H1 (cell line): ENCODE data around the gene TJP3. TPM values are rescaled to one million over a fixed set of nuclear protein-coding genes. Genes with fewer than 3 reads are reported as not detected.

Experiments
- CTCF ChIA-PET: fragments of 300-600 bp; sonication (Branson Sonifier 250); formaldehyde crosslinking; loops from one replicate; lab custom pipeline; 2021; ENCODE audit not compliant: partially characterized antibody; lab: Charles Lee
- POLR2A ChIA-PET: fragments of 300-600 bp; sonication (Branson Sonifier 250); formaldehyde crosslinking; loops from one replicate; lab custom pipeline; 2021; ENCODE audit warnings: inconsistent platforms; ENCODE audit not compliant: partially characterized antibody; lab: Charles Lee
- DNase-seq, 2 experiments: peaks; one replicate each; pipeline versions ENCODE4 v3.0.0 to v3.0.0-alpha.2; 2010 to 2022; ENCODE audit warnings: low spot score in 2 of 2, low read depth in 1 of 2, mixed read lengths in 1 of 2
- FAIRE-seq: peaks from 2 replicates; lab custom pipeline; 2011; peaks lifted over from hg19 to GRCh38; lab: Jason Lieb, UNC
- H2AFZ ChIP-seq: 2 replicates; pipeline ENCODE4 v1.8.1; 2012; ENCODE audit warnings: low read length, inconsistent platforms
- H2AK5ac ChIP-seq: 2 replicates; pipeline ENCODE4 v1.6.1; 2013; ENCODE audit warnings: low read depth, low read length
- H2BK120ac ChIP-seq: replicated peaks from 2 replicates; pipeline ENCODE3; 2013; ENCODE audit warnings: low read depth, low read length, inconsistent platforms
- H2BK12ac ChIP-seq: 2 replicates; pipeline ENCODE4 v1.6.1; 2013; ENCODE audit warnings: low read depth, low read length
- H2BK15ac ChIP-seq: 2 replicates; pipeline ENCODE4 v1.6.1; 2013; ENCODE audit warnings: low read length
- H2BK20ac ChIP-seq: 2 replicates; pipeline ENCODE4 v1.6.1; 2013; ENCODE audit warnings: low read length
- H2BK5ac ChIP-seq: 2 replicates; pipeline ENCODE4 v1.6.1; 2013; ENCODE audit warnings: low read depth, low read length
- H3K14ac ChIP-seq: 2 replicates; pipeline ENCODE4 v1.6.1; 2013; ENCODE audit warnings: inconsistent platforms; ENCODE audit not compliant: insufficient read length
- H3K18ac ChIP-seq: 2 replicates; pipeline ENCODE4 v1.6.1; 2013; ENCODE audit warnings: low read length; ENCODE audit errors: extremely low read depth
- H3K23ac ChIP-seq: 2 replicates; pipeline ENCODE4 v1.6.1; 2013; ENCODE audit warnings: inconsistent platforms; ENCODE audit not compliant: insufficient read length
- H3K23me2 ChIP-seq: 2 replicates; pipeline ENCODE4 v1.6.1; 2013; ENCODE audit warnings: low read depth, low read length
- H3K27ac ChIP-seq: 2 replicates; pipeline ENCODE4 v1.6.1; 2011; ENCODE audit warnings: low read depth, low read length, inconsistent platforms
- H3K27me3 ChIP-seq, 4 experiments: replicated peaks in 1 of 4; 1 replicate in 1 of 4; 2 replicates in 3 of 4; pipeline versions ENCODE4 v1.6.1 to v1.8.1; 2011 to 2013; ENCODE audit warnings: low read length in 3 of 4, mild to moderate bottlenecking in 3 of 4, inconsistent platforms in 2 of 4, mixed read lengths in 2 of 4, moderate library complexity in 1 of 4; ENCODE audit not compliant: control insufficient read depth in 3 of 4, insufficient read depth in 3 of 4; ENCODE audit errors: extremely low read depth in 1 of 4
- H3K36me3 ChIP-seq, 4 experiments: 2 replicates each; pipeline versions ENCODE4 v1.6.1 to v1.8.1; 2011 to 2013; ENCODE audit warnings: mild to moderate bottlenecking in 4 of 4, low read length in 3 of 4, moderate library complexity in 2 of 4, control low read depth in 1 of 4, inconsistent platforms in 1 of 4; ENCODE audit not compliant: insufficient read depth in 4 of 4, control insufficient read depth in 2 of 4
- H3K4ac ChIP-seq: replicated peaks from 2 replicates; pipeline ENCODE3; 2013; ENCODE audit warnings: low read length, low read depth, mixed read lengths, inconsistent platforms; ENCODE audit not compliant: insufficient read length
- H3K4me1 ChIP-seq, 4 experiments: replicated peaks in 1 of 4; 1 replicate in 1 of 4; 2 replicates in 3 of 4; pipeline versions ENCODE4 v1.6.1 to v1.8.1; 2011 to 2013; ENCODE audit warnings: low read length in 3 of 4, inconsistent platforms in 2 of 4, mixed read lengths in 1 of 4; ENCODE audit not compliant: insufficient read depth in 4 of 4, control insufficient read depth in 3 of 4
- H3K4me2 ChIP-seq, 2 experiments: 2 replicates each; pipeline versions ENCODE4 v1.6.1 to v1.8.1; 2011 to 2013; ENCODE audit warnings: low read depth in 2 of 2, low read length in 2 of 2, control low read depth in 1 of 2, inconsistent platforms in 1 of 2, mild to moderate bottlenecking in 1 of 2; ENCODE audit not compliant: insufficient read depth in 1 of 2
- H3K4me3 ChIP-seq, 4 experiments: fragments of 200-600, 300-600 bp in 1 of 4; sonication (generic), shearing (Covaris generic), sonication (Bioruptor Twin) in 1 of 4; 2 replicates each; pipeline versions ENCODE4 v1.5.1 to v1.8.1; 2011 to 2016; ENCODE audit warnings: low read length in 4 of 4, low read depth in 3 of 4, control low read depth in 2 of 4, inconsistent platforms in 2 of 4, mild to moderate bottlenecking in 2 of 4, mixed read lengths in 1 of 4, moderate library complexity in 1 of 4; ENCODE audit not compliant: insufficient read depth in 2 of 4; ENCODE audit errors: extremely low read depth in 1 of 4
- H3K56ac ChIP-seq: replicated peaks from 2 replicates; pipeline ENCODE3; 2013; ENCODE audit warnings: low read depth, mild to moderate bottlenecking, mixed read lengths, low read length, inconsistent platforms; ENCODE audit not compliant: insufficient read length
- H3K79me1 ChIP-seq: 2 replicates; pipeline ENCODE4 v1.6.1; 2013; ENCODE audit warnings: low read depth, low read length, control low read depth
- H3K79me2 ChIP-seq, 2 experiments: 2 replicates each; pipeline versions ENCODE4 v1.6.1 to v1.8.1; 2012 to 2013; ENCODE audit warnings: low read length in 2 of 2, mild to moderate bottlenecking in 2 of 2, inconsistent platforms in 1 of 2; ENCODE audit not compliant: insufficient read depth in 2 of 2, control insufficient read depth in 1 of 2
- H3K9ac ChIP-seq, 4 experiments: replicated peaks in 1 of 4; 1 replicate in 1 of 4; 2 replicates in 3 of 4; pipeline versions ENCODE4 v1.6.1 to v1.8.1; 2011 to 2013; ENCODE audit warnings: low read depth in 3 of 4, low read length in 3 of 4, control low read depth in 2 of 4, mild to moderate bottlenecking in 2 of 4, moderate library complexity in 2 of 4, inconsistent platforms in 1 of 4; ENCODE audit errors: extremely low read depth in 1 of 4
- H3K9me3 ChIP-seq, 2 experiments: 2 replicates each; pipeline versions ENCODE4 v1.6.1 to v1.8.1; 2012 to 2013; ENCODE audit warnings: mild to moderate bottlenecking in 2 of 2, moderate library complexity in 2 of 2, control low read depth in 1 of 2, inconsistent platforms in 1 of 2, low read depth in 1 of 2, low read length in 1 of 2, mixed read lengths in 1 of 2; ENCODE audit not compliant: insufficient read depth in 2 of 2
- H4K20me1 ChIP-seq, 2 experiments: replicated peaks in 1 of 2; 2 replicates each; pipeline versions ENCODE3 to v1.8.1; 2011 to 2013; ENCODE audit warnings: inconsistent platforms in 2 of 2, low read length in 2 of 2, mild to moderate bottlenecking in 1 of 2; ENCODE audit not compliant: insufficient read depth in 2 of 2, control insufficient read depth in 1 of 2
- H4K5ac ChIP-seq: 2 replicates; pipeline ENCODE4 v1.6.1; 2013; ENCODE audit warnings: low read length, low read depth, mixed read lengths, inconsistent platforms; ENCODE audit not compliant: insufficient read length
- H4K8ac ChIP-seq: 2 replicates; pipeline ENCODE4 v1.8.0; 2013; ENCODE audit warnings: mild to moderate bottlenecking, moderate library complexity, low read length, inconsistent platforms; ENCODE audit not compliant: insufficient read depth; ENCODE audit errors: extremely low read depth
- H4K91ac ChIP-seq: replicated peaks from 2 replicates; pipeline ENCODE3; 2013; ENCODE audit warnings: low read length, mixed read lengths, inconsistent platforms; ENCODE audit not compliant: insufficient read length
- CHD1 ChIP-seq: IDR thresholded peaks from 2 replicates; pipeline ENCODE4 v1.6.1; 2012; ENCODE audit warnings: low read depth, low read length, improper control_type of control experiment
- E2F6 ChIP-seq: IDR thresholded peaks from 2 replicates; pipeline ENCODE4 v1.6.1; 2012; ENCODE audit warnings: inconsistent platforms
- EZH2 ChIP-seq: fragments of 200-600 bp; sonication (generic); IDR thresholded peaks from 2 replicates; pipeline ENCODE4 v1.7.1; 2012; ENCODE audit warnings: low read depth, mild to moderate bottlenecking, moderate library complexity, low read length, inconsistent platforms; ENCODE audit not compliant: severe bottlenecking
- FOSL1 ChIP-seq: IDR thresholded peaks from 2 replicates; pipeline ENCODE4 v1.6.1; 2011; ENCODE audit warnings: mild to moderate bottlenecking, low read depth, low read length, moderate library complexity; ENCODE audit not compliant: insufficient read depth
- GABPA ChIP-seq: IDR thresholded peaks from 2 replicates; pipeline ENCODE4 v1.6.1; 2011; ENCODE audit warnings: mild to moderate bottlenecking, low read length, moderate library complexity, borderline replicate concordance; ENCODE audit not compliant: insufficient read depth
- KDM1A ChIP-seq: fragments of 200-600, 300-600 bp; sonication (generic); IDR thresholded peaks from 2 replicates; pipeline ENCODE4 v1.7.1; 2016; ENCODE audit warnings: mild to moderate bottlenecking, low read length, borderline replicate concordance
- NRF1 ChIP-seq: IDR thresholded peaks from 2 replicates; pipeline ENCODE4 v1.6.1; 2011; ENCODE audit warnings: mild to moderate bottlenecking, low read depth, low read length, improper control_type of control experiment
- POLR2A ChIP-seq, 2 experiments: IDR thresholded peaks; 1 replicate in 1 of 2; 2 replicates in 1 of 2; pipeline ENCODE4 v1.6.1; 2011; ENCODE audit warnings: low read depth in 2 of 2, low read length in 2 of 2, mild to moderate bottlenecking in 2 of 2; ENCODE audit errors: control extremely low read depth in 1 of 2
- SP4 ChIP-seq: IDR thresholded peaks from 2 replicates; pipeline ENCODE4 v1.6.1; 2012; ENCODE audit warnings: low read length, inconsistent platforms
- USF2 ChIP-seq: IDR thresholded peaks from 2 replicates; pipeline ENCODE4 v1.6.1; 2011; ENCODE audit warnings: low read length, improper control_type of control experiment
- ZNF274 ChIP-seq: IDR thresholded peaks from 2 replicates; pipeline ENCODE4 v1.7.0; 2012; ENCODE audit warnings: low read length, borderline replicate concordance; ENCODE audit errors: extremely low read depth
- WGBS, 2 experiments: shearing (Covaris generic) in 1 of 2; methylation state at CpG; one replicate each; pipeline versions ENCODE4 v1.1.6 to v1.1.7; 2013 to 2015; ENCODE audit warnings: low lambda C conversion rate in 2 of 2, mixed read lengths in 2 of 2, inconsistent platforms in 1 of 2, low coverage in 1 of 2, missing lambda C conversion rate in 1 of 2; ENCODE audit not compliant: insufficient replicate concordance in 2 of 2, insufficient coverage in 1 of 2, insufficient read length in 1 of 2; ENCODE audit errors: extremely low coverage in 1 of 2, missing lambda C conversion rate in 1 of 2; 5-methylcytosine and 5-hydroxymethylcytosine counted together
- polyA plus RNA-seq, 7 experiments: library from polyadenylated mRNA; depleted of rRNA in 3 of 7; stranded (reverse) in 5 of 7; unstranded in 2 of 7; fragments of >200 nt in 5 of 7; fragments of 200-250 nt in 2 of 7; gene quantifications; 1 replicate in 5 of 7; 2 replicates in 1 of 7; 4 replicates in 1 of 7; pipeline versions ENCODE4 v1.2.1 to v1.2.3, GENCODE V29; 2011 to 2013; ENCODE audit warnings: missing spikeins in 2 of 7, mixed read lengths in 2 of 7
- total RNA-seq: library from RNA; stranded (reverse); fragmentation: NEBNext Ultra II Directional; extraction: Animal tissue kit (Norgen Biotek cat#: 25700); gene quantifications from 2 replicates; pipeline ENCODE4 v1.2.1, GENCODE V29; 2021

Gene TJP3
- total and polyA plus RNA-seq, 2 of the 8 experiments (the other 6 are each of a cell fraction or from before 2014, with no cell fraction given) = 17.1 to 26.1 TPM

GRCh38 chr19:3746371-3747056 lies 38.3 kb downstream of the TJP3 start:
- FAIRE-seq = no peak
- CTCF ChIA-PET = interaction anchor here (0.9 to 1.3 kb wide), 2 partner anchors 14 to 42 kb away, joined by 3 to 6 read pairs; no protein-coding TSS in a partner anchor
- no peak overlapping the region for H3K14ac ChIP-seq
- no peak for TF ChIP-seq ZNF274
- TF ChIP-seq CHD1 = no peak
- TF ChIP-seq SP4 = no peak
- TF ChIP-seq USF2 = no peak
- no peak for TF ChIP-seq KDM1A
- TF ChIP-seq FOSL1 = no peak
- TF ChIP-seq POLR2A (IDR thresholded peaks at IDR 0.05; ENCODE audit: control extremely low read depth in 1 of 2, low read depth in 2 of 2, low read length in 2 of 2) = no peak
- no peak for TF ChIP-seq E2F6
- TF ChIP-seq EZH2 = no peak
- TF ChIP-seq GABPA = no peak
- TF ChIP-seq NRF1 = no peak

More at GRCh38 chr19:3746371-3747056, 38.3 kb downstream of the TJP3 start:
- POLR2A ChIA-PET = interaction anchor here (0.6 to 1.8 kb wide), 7 partner anchors 10 to 237 kb away, joined by 3 to 10 read pairs (median 3); partner anchors contain the start of genes APBA3 and MRPL54
- Histone ChIP-seq H3K56ac (no peak overlapping the region), H3K79me1 (no peaks in the 10 kb centered on the region), H2BK120ac (no peak overlapping the region), H3K27me3 (no peaks in the 10 kb centered on the region), H3K27ac (no peak overlapping the region), H3K4me2 (no peak overlapping the region), H3K9ac (no peak overlapping the region), H3K23me2 (no peaks in the 10 kb centered on the region), H3K9me3 (no peaks in the 10 kb centered on the region), H4K91ac (no peak overlapping the region), H4K20me1 (peaks cover 0 to 5% of the 10 kb centered on the region in 2 experiments), H3K4me1 (no peaks in the 10 kb centered on the region), H3K4me3 (no peak overlapping the region), H2BK15ac (no peak overlapping the region), H2BK12ac (no peak overlapping the region), H2BK5ac (no peak overlapping the region), H2AFZ (no peak overlapping the region), H3K23ac (no peak overlapping the region), H3K79me2 (no peaks in the 10 kb centered on the region), H3K18ac (no peak overlapping the region), H4K5ac (no peak overlapping the region), H2BK20ac (no peak overlapping the region), H3K4ac (no peak overlapping the region), H2AK5ac (no peak overlapping the region), H3K36me3 (peaks cover 0 to 20% (median 10%) of the 10 kb centered on the region in 4 experiments; a peak in 4 of 8 replicates), H4K8ac (no peak overlapping the region)
- 88% methylated on average over 31 of the region's 31 CpGs; no CpG with 5 or more reads in 1 of the 2 experiments for WGBS, 2 experiments
- DNase-seq = no peak
